ENCODE results near the gene CHAF1B. TPM values are rescaled to one million over a fixed set of nuclear protein-coding genes. Genes with fewer than 3 reads are reported as not detected.

CHAF1B gene
- total and polyA plus RNA-seq, 2 of the 8 experiments (the other 6 are each of a cell fraction or from before 2014, with no cell fraction given), result 11.8 to 23.1 TPM

- H3K4ac ChIP-seq (replicated peaks; ENCODE audit: insufficient read length, low read depth, low read length), result no peak overlapping the region
- no peaks in the 10 kb centered on the region for H3K27me3 ChIP-seq (replicated peaks in 1 of 4; ENCODE audit: control insufficient read depth in 3 of 4, extremely low read depth in 1 of 4, insufficient read depth in 3 of 4, low read length in 3 of 4)
- H3K56ac ChIP-seq (replicated peaks; ENCODE audit: insufficient read length, low read depth, low read length), result no peak overlapping the region
- H4K8ac ChIP-seq (ENCODE audit: extremely low read depth, insufficient read depth, low read length), result no peak overlapping the region
- WGBS, 2 experiments (ENCODE audit: extremely low coverage in 1 of 2, insufficient coverage in 1 of 2, insufficient read length in 1 of 2, insufficient replicate concordance in 2 of 2, low coverage in 1 of 2, low lambda C conversion rate in 2 of 2, missing lambda C conversion rate in 1 of 2), result 96% methylated on average over 1 of the region's 1 CpG; no CpG with 5 or more reads in 1 of the 2 experiments
- FAIRE-seq (no peak), DNase-seq (ENCODE audit: low read depth in 1 of 2, low spot score in 2 of 2) (no peak)
- no peak overlapping the region for H2BK120ac ChIP-seq (replicated peaks; ENCODE audit: low read depth, low read length)
- no peaks in the 10 kb centered on the region for H3K23me2 ChIP-seq (ENCODE audit: low read depth, low read length)
- H4K91ac ChIP-seq (replicated peaks; ENCODE audit: insufficient read length, low read length), result no peak overlapping the region
- H2BK5ac ChIP-seq (ENCODE audit: low read depth, low read length), result no peak overlapping the region
- H2BK15ac ChIP-seq (ENCODE audit: low read length), result no peak overlapping the region
- H3K27ac ChIP-seq (ENCODE audit: low read depth, low read length), result no peak overlapping the region
- H4K5ac ChIP-seq (ENCODE audit: insufficient read length, low read depth, low read length), result no peak overlapping the region
- no peak overlapping the region for H2BK20ac ChIP-seq (ENCODE audit: low read length)
- H2BK12ac ChIP-seq (ENCODE audit: low read depth, low read length), result no peak overlapping the region
- no peaks in the 10 kb centered on the region for H3K9me3 ChIP-seq (ENCODE audit: insufficient read depth in 2 of 2, low read depth in 1 of 2, low read length in 1 of 2)
- H3K14ac ChIP-seq (ENCODE audit: insufficient read length), result no peak overlapping the region
- H3K23ac ChIP-seq (ENCODE audit: insufficient read length), result no peak overlapping the region
- no peak overlapping the region for H3K9ac ChIP-seq (replicated peaks in 1 of 4; ENCODE audit: extremely low read depth in 1 of 4, low read depth in 3 of 4, low read length in 3 of 4)
- H2AFZ ChIP-seq (ENCODE audit: low read length), result no peak overlapping the region
- no peak overlapping the region for H2AK5ac ChIP-seq (ENCODE audit: low read depth, low read length)
- peaks cover 0 to 2% of the 10 kb centered on the region in 2 experiments for H4K20me1 ChIP-seq (replicated peaks in 1 of 2; ENCODE audit: control insufficient read depth in 1 of 2, insufficient read depth in 2 of 2, low read length in 2 of 2)
- H3K79me2 ChIP-seq (ENCODE audit: control insufficient read depth in 1 of 2, insufficient read depth in 2 of 2, low read length in 2 of 2), result no peaks in the 10 kb centered on the region
- H3K36me3 ChIP-seq (ENCODE audit: control insufficient read depth in 2 of 4, insufficient read depth in 4 of 4, low read length in 3 of 4), result peaks cover 0 to 44% (median 13%) of the 10 kb centered on the region in 4 experiments; a peak in 5 of 8 replicates
- no peaks in the 10 kb centered on the region for H3K79me1 ChIP-seq (ENCODE audit: low read depth, low read length)
- H3K4me3 ChIP-seq (ENCODE audit: extremely low read depth in 1 of 4, insufficient read depth in 2 of 4, low read depth in 3 of 4, low read length in 4 of 4), result no peak overlapping the region
- ChIA-PET CTCF (ENCODE audit: partially characterized antibody) (interaction anchor here (0.8 to 1.5 kb wide), 3 partner anchors 11 to 20 kb away, joined by 3 to 8 read pairs (median 4); no protein-coding TSS in a partner anchor), POLR2A (ENCODE audit: partially characterized antibody) (no interaction called here)
- H3K18ac ChIP-seq (ENCODE audit: extremely low read depth, low read length), result no peak overlapping the region
- H3K4me2 ChIP-seq (ENCODE audit: insufficient read depth in 1 of 2, low read depth in 2 of 2, low read length in 2 of 2), result no peak overlapping the region
- no peaks in the 10 kb centered on the region for H3K4me1 ChIP-seq (replicated peaks in 1 of 4; ENCODE audit: control insufficient read depth in 3 of 4, insufficient read depth in 4 of 4, low read length in 3 of 4)
- TF ChIP-seq E2F6 (IDR thresholded peaks at IDR 0.05) (no peak), HDAC6 (IDR thresholded peaks at IDR 0.05; ENCODE audit: low read depth, low read length) (no peak), CHD1 (IDR thresholded peaks at IDR 0.05; ENCODE audit: low read depth, low read length) (no peak), FOSL1 (IDR thresholded peaks at IDR 0.05; ENCODE audit: insufficient read depth, low read depth, low read length) (no peak), YY1 (IDR thresholded peaks at IDR 0.05; ENCODE audit: low read depth, low read length) (no peak), BACH1 (IDR thresholded peaks at IDR 0.05; ENCODE audit: low read length) (no peak), CHD2 (IDR thresholded peaks at IDR 0.05; ENCODE audit: low read length) (no peak)
Measured at GRCh38 chr21:36402339-36402738, 17.1 kb downstream of the CHAF1B start.

All from H1 (cell line).